D721Med (cell line): ENCODE measurements around the gene MTF2.

Source experiments
- DNase-seq: peaks from one replicate; pipeline ENCODE4 v3.0.0; 2011; ENCODE audit warnings: low spot score; ENCODE audit not compliant: insufficient read length
- FAIRE-seq: peaks from 2 replicates; lab custom pipeline; 2011; peaks lifted over from hg19 to GRCh38; lab: Jason Lieb, UNC
- CTCF ChIP-seq: IDR thresholded peaks from 2 replicates; pipeline ENCODE4 v1.5.1; 2012; ENCODE audit warnings: mild to moderate bottlenecking, control low read depth; ENCODE audit not compliant: insufficient read depth; ENCODE audit errors: missing control alignments

The MTF2 gene

GRCh38 chr1:93137604-93138292 is 58.7 kb downstream of the MTF2 start:
- FAIRE-seq (no peak), DNase-seq (no peak)
- TF ChIP-seq CTCF = no peak

GRCh38 chr1:93140106-93140505 is 61.0 kb downstream of the MTF2 start:
- no peak for TF ChIP-seq CTCF
- FAIRE-seq = no peak
- DNase-seq = no peak

GRCh38 chr1:93142161-93142560 is 63.1 kb downstream of the MTF2 start:
- TF ChIP-seq CTCF = no peak
- FAIRE-seq (no peak), DNase-seq (no peak)

- FAIRE-seq (no peak), DNase-seq (no peak)
- no peak for TF ChIP-seq CTCF
These were observed 64.1 kb downstream of the MTF2 start for GRCh38 chr1:93143136-93143535.

- no peak for TF ChIP-seq CTCF
- DNase-seq = no peak
- FAIRE-seq = no peak
These were observed 64.7 kb downstream of the MTF2 start for GRCh38 chr1:93143769-93144168.

GRCh38 chr1:93148001-93148400 is 68.9 kb downstream of the MTF2 start:
- no peak for FAIRE-seq

More at GRCh38 chr1:93148001-93148400, 68.9 kb downstream of the MTF2 start:
- no peak for DNase-seq
- TF ChIP-seq CTCF = no peak
